Liver (tissue), 5 donors: Measurements from ENCODE around the gene TDRD7. TPM values are rescaled to one million over a fixed set of nuclear protein-coding genes. Genes with fewer than 3 reads are reported as not detected.

Experiments
- polyA plus RNA-seq, 2 donors: library from polyadenylated mRNA; stranded (reverse) in 1 of 2; unstranded in 1 of 2; fragments of 200-250 nt in 1 of 2; fragments of >200 nt in 1 of 2; fragmentation: Nextera tagmentation in 1 of 2; extraction: Ambion mirVana in 1 of 2; gene quantifications; one replicate each; pipeline versions ENCODE4 v1.2.1 to v1.2.3, GENCODE V29; 2013 to 2015
- small RNA-seq: library from RNA; depleted of rRNA; stranded (forward); fragments of <200 nt; gene quantifications from one replicate; pipeline ENCODE3, GENCODE V24; 2014
- total RNA-seq, 2 donors: library from RNA; depleted of rRNA; stranded (reverse); fragments of >200 nt; gene quantifications; one replicate each; pipeline ENCODE4 v1.2.3, GENCODE V29; 2014
- donor health status: healthy.
- donor health status: healthy.
- donor health status: healthy.

The TDRD7 gene
- total and polyA plus RNA-seq, 4 donors = 3.6 to 6.9 (median 5.4) TPM

Small RNA genes lying within 50 kb of the gene (small RNA-seq; reads per million reads assigned to genes)
- gene MIR1302-8 = not detected

Other genes starting within 250 kb of the TDRD7 start
- gene CCDC180, start 104.4 kb upstream of the TDRD7 start, total RNA-seq = 1 to 10 TPM; 1.3 to 3.1 TPM
- under 1 TPM; 0.09 to 0.35 TPM for gene CCDC180, start 104.4 kb upstream of the TDRD7 start, polyA plus RNA-seq
- gene TMOD1, start 89.6 kb downstream of the TDRD7 start, total RNA-seq = 10 to 100 TPM in 1 of 2 donors, 1 to 10 TPM in 1; 9.2 to 20.0 TPM
- 10 to 100 TPM; 13.6 to 14.7 TPM for gene TMOD1, start 89.6 kb downstream of the TDRD7 start, polyA plus RNA-seq
- gene TSTD2, start 221.3 kb downstream of the TDRD7 start, total RNA-seq = 10 to 100 TPM in 1 of 2 donors, 1 to 10 TPM in 1; 8.8 to 13.8 TPM
- gene TSTD2, start 221.3 kb downstream of the TDRD7 start, polyA plus RNA-seq = 1 to 10 TPM; 4.6 to 5.4 TPM
- gene NCBP1, start 221.7 kb downstream of the TDRD7 start, total RNA-seq = 10 to 100 TPM; 16.4 to 16.6 TPM
- 1 to 10 TPM; 6.6 to 8.5 TPM for gene NCBP1, start 221.7 kb downstream of the TDRD7 start, polyA plus RNA-seq